HG02943 (cell line): ENCODE measurements around the gene ARHGAP31.
"Not testable (repeated sequence)": the region's sequence is repeated elsewhere in the genome, so short reads cannot be mapped to it uniquely, and the experiment has no call there.

Source experiments
- ATAC-seq: cut with Tn5 transposase; IDR thresholded peaks from one replicate; pipeline ENCODE4 v1.9.1; 2021; ENCODE audit warnings: mild to moderate bottlenecking, low read depth, moderate library complexity; ENCODE audit not compliant: unreplicated experiment

Gene ARHGAP31

GRCh38 chr3:119294696-119295671 is 801 bp downstream of the ARHGAP31 start:
- peak; percentile 32 for ATAC-seq

- ATAC-seq, result no peak
Measured at GRCh38 chr3:119295816-119296726, 1.9 kb downstream of the ARHGAP31 start.

- ATAC-seq, result no peak
Measured at GRCh38 chr3:119296727-119297122, 2.5 kb downstream of the ARHGAP31 start.

- ATAC-seq, result no peak
Measured at GRCh38 chr3:119297169-119297568, 3.0 kb downstream of the ARHGAP31 start.

- no peak for ATAC-seq
Measured at GRCh38 chr3:119298565-119298941, 4.4 kb downstream of the ARHGAP31 start.

- ATAC-seq, result no peak
Measured at GRCh38 chr3:119300991-119301391, 6.8 kb downstream of the ARHGAP31 start.

GRCh38 chr3:119301662-119302061 is 7.5 kb downstream of the ARHGAP31 start:
- no peak for ATAC-seq

GRCh38 chr3:119302697-119303551 is 8.7 kb downstream of the ARHGAP31 start:
- ATAC-seq, result no peak

- no peak for ATAC-seq
Measured at GRCh38 chr3:119304201-119304713, 10.1 kb downstream of the ARHGAP31 start.

- ATAC-seq, result no peak
Measured at GRCh38 chr3:119305286-119305685, 11.1 kb downstream of the ARHGAP31 start.

- not testable (repeated sequence) for ATAC-seq
Measured at GRCh38 chr3:119306378-119306777, 12.2 kb downstream of the ARHGAP31 start.

GRCh38 chr3:119308355-119308754 is 14.2 kb downstream of the ARHGAP31 start:
- ATAC-seq, result no peak

GRCh38 chr3:119309591-119309990 is 15.4 kb downstream of the ARHGAP31 start:
- ATAC-seq, result no peak

GRCh38 chr3:119310071-119310470 is 15.9 kb downstream of the ARHGAP31 start:
- ATAC-seq, result no peak

- ATAC-seq, result no peak
Measured at GRCh38 chr3:119311081-119311925, 17.1 kb downstream of the ARHGAP31 start.

- ATAC-seq, result no peak
Measured at GRCh38 chr3:119313461-119313860, 19.3 kb downstream of the ARHGAP31 start.

GRCh38 chr3:119314821-119315220 is 20.6 kb downstream of the ARHGAP31 start:
- ATAC-seq, result no peak

- ATAC-seq, result no peak
Measured at GRCh38 chr3:119315600-119316312, 21.6 kb downstream of the ARHGAP31 start.

- ATAC-seq, result no peak
Measured at GRCh38 chr3:119316313-119316670, 22.1 kb downstream of the ARHGAP31 start.
